Parathyroid adenoma (tissue), 2 donors: ENCODE measurements around the gene TMEM92.
"Not testable (repeated sequence)": the region's sequence is repeated elsewhere in the genome, so short reads cannot be mapped to it uniquely, and the experiment has no call there.

Experiments
- H2AFZ ChIP-seq: fragments of 300-600 bp; sonication (generic); one replicate; pipeline ENCODE4 v1.7.0; 2017; ENCODE audit warnings: antibody characterized with exemption, mild to moderate bottlenecking
- H3K27ac ChIP-seq: fragments of 300-600 bp; sonication (generic); one replicate; pipeline ENCODE4 v1.7.0; 2017
- H3K27me3 ChIP-seq: fragments of 300-600 bp; sonication (generic); one replicate; pipeline ENCODE4 v1.7.0; 2017; ENCODE audit warnings: low read length; ENCODE audit not compliant: control insufficient read depth, insufficient read depth
- H3K36me3 ChIP-seq: fragments of 300-600 bp; sonication (generic); one replicate; pipeline ENCODE4 v1.7.0; 2017; ENCODE audit warnings: low read length; ENCODE audit not compliant: control insufficient read depth, insufficient read depth
- H3K4me1 ChIP-seq: fragments of 300-600 bp; sonication (generic); one replicate; pipeline ENCODE4 v1.7.0; 2017; ENCODE audit warnings: control low read depth
- H3K4me2 ChIP-seq: fragments of 300-600 bp; sonication (generic); one replicate; pipeline ENCODE4 v1.7.0; 2017; ENCODE audit warnings: low read length
- H3K4me3 ChIP-seq: fragments of 300-600 bp; sonication (generic); one replicate; pipeline ENCODE4 v1.7.0; 2017; ENCODE audit warnings: low read depth, low read length
- H3K79me2 ChIP-seq: fragments of 300-600 bp; sonication (generic); one replicate; pipeline ENCODE4 v1.7.0; 2017; ENCODE audit warnings: control low read depth
- H3K9ac ChIP-seq: fragments of 300-600 bp; sonication (generic); one replicate; pipeline ENCODE4 v1.7.0; 2017; ENCODE audit warnings: mild to moderate bottlenecking
- H3K9me3 ChIP-seq: fragments of 300-600 bp; sonication (generic); one replicate; pipeline ENCODE4 v1.7.0; 2017; ENCODE audit warnings: low read length; ENCODE audit not compliant: control insufficient read depth
- TF ChIP-seq, protein P1 (sequence below): fragments of 300-600 bp; sonication (generic); IDR thresholded peaks from one replicate; pipeline ENCODE4 v1.7.0; 2017; ENCODE audit warnings: antibody characterized with exemption, mild to moderate bottlenecking
- donor health status: primary hyperparathyroidism.

The TMEM92 gene

GRCh38 chr17:50298018-50298417, 23.8 kb downstream of the TMEM92 start:
- Histone ChIP-seq H3K27me3 (no peaks in the 10 kb centered on the region), H3K4me2 (no peak overlapping the region), H3K9ac (no peak overlapping the region), H2AFZ (no peak overlapping the region), H3K4me1 (no peaks in the 10 kb centered on the region), H3K4me3 (no peak overlapping the region), H3K79me2 (no peaks in the 10 kb centered on the region), H3K27ac (no peak overlapping the region), H3K36me3 (no peaks in the 10 kb centered on the region), H3K9me3 (no peaks in the 10 kb centered on the region)
- TF ChIP-seq, protein P1, sequence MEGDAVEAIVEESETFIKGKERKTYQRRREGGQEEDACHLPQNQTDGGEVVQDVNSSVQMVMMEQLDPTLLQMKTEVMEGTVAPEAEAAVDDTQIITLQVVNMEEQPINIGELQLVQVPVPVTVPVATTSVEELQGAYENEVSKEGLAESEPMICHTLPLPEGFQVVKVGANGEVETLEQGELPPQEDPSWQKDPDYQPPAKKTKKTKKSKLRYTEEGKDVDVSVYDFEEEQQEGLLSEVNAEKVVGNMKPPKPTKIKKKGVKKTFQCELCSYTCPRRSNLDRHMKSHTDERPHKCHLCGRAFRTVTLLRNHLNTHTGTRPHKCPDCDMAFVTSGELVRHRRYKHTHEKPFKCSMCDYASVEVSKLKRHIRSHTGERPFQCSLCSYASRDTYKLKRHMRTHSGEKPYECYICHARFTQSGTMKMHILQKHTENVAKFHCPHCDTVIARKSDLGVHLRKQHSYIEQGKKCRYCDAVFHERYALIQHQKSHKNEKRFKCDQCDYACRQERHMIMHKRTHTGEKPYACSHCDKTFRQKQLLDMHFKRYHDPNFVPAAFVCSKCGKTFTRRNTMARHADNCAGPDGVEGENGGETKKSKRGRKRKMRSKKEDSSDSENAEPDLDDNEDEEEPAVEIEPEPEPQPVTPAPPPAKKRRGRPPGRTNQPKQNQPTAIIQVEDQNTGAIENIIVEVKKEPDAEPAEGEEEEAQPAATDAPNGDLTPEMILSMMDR, result no peak

- TF ChIP-seq, protein P1, result no peak
- Histone ChIP-seq H3K4me2 (no peak overlapping the region), H3K36me3 (no peaks in the 10 kb centered on the region), H3K27ac (no peak overlapping the region), H3K9me3 (no peaks in the 10 kb centered on the region), H3K9ac (no peak overlapping the region), H2AFZ (no peak overlapping the region), H3K79me2 (no peaks in the 10 kb centered on the region), H3K4me3 (no peak overlapping the region), H3K27me3 (no peaks in the 10 kb centered on the region), H3K4me1 (no peaks in the 10 kb centered on the region)
These were observed 25.5 kb downstream of the TMEM92 start for GRCh38 chr17:50299776-50300175.

DNA sequence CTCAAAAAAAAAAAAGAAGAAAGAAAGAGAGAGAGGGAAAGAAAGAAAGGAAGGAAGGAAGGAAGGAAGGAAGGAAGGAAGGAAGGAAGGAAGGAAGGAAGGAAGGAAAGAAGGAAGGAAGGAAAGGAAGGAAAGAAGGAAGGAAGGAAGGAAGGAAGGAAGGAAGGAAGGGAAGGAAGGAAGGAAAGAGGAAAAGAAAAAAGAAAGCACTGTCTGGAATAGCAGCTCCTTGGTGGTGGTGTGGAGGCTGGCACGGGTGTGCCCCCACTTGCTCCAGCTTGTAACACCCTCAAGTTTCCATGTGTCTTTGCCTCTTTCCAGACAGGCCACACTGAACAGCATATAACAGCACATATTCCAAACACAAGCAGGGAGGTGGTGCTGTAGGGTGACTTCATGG, 26.6 kb downstream of the TMEM92 start:
- H2AFZ ChIP-seq, H3K9ac ChIP-seq, H3K4me2 ChIP-seq, H3K79me2 ChIP-seq, H3K27ac ChIP-seq, H3K4me1 ChIP-seq, H3K36me3 ChIP-seq, H3K4me3 ChIP-seq, H3K9me3 ChIP-seq, H3K27me3 ChIP-seq: not testable (repeated sequence)

DNA sequence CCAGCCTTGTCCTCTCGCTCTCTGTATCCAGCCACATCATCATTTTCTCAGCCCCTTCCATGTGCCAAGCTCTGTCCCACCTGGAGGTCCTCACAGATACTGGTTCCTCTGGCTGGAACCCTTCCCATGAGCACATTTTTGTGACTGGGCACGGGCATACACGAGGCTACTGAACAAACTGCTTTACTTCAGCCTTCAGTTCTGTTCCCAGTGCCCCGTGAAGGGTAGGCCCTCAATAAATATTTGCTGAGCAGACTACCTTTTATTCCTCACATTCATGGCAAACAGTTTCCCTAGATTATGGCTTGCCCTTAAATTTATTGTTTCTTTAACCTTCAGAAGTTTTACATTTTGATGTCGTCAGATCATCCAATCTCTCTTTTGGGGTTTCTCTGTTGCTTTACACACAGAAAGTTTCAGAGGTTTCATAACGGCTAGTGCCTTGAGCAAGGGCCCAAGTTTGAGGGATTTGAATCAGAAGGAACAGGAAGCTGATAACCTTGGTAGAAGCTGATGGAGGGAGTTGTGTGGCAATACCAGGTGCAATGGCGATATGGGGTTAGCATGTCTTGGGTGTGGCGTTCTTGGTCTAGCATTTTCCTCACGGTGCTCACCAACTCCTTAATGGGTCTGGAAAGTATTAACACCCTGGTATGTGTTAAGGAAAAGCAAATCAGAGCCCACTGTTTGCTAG, 27.8 kb downstream of the TMEM92 start:
- H3K9ac ChIP-seq, result no peak overlapping the region

GRCh38 chr17:50303051-50303450, 28.8 kb downstream of the TMEM92 start:
- H3K27me3 ChIP-seq, result no peaks in the 10 kb centered on the region
- TF ChIP-seq, protein P1, result no peak
- H3K9me3 ChIP-seq, result no peaks in the 10 kb centered on the region
- H3K9ac ChIP-seq, result no peak overlapping the region
- no peak overlapping the region for H3K27ac ChIP-seq
- H3K36me3 ChIP-seq, result no peaks in the 10 kb centered on the region
- H2AFZ ChIP-seq, result no peak overlapping the region
- H3K79me2 ChIP-seq, result no peaks in the 10 kb centered on the region
- H3K4me2 ChIP-seq, result no peak overlapping the region
- H3K4me3 ChIP-seq, result no peak overlapping the region
- no peaks in the 10 kb centered on the region for H3K4me1 ChIP-seq

More for the DNA sequence above, 27.8 kb downstream of the TMEM92 start:
- H3K4me2 ChIP-seq, result no peak overlapping the region
- no peaks in the 10 kb centered on the region for H3K27me3 ChIP-seq
- TF ChIP-seq, protein P1, result no peak
- no peak overlapping the region for H3K27ac ChIP-seq
- no peaks in the 10 kb centered on the region for H3K36me3 ChIP-seq
- no peaks in the 10 kb centered on the region for H3K4me1 ChIP-seq
- H2AFZ ChIP-seq, result no peak overlapping the region
- H3K9me3 ChIP-seq, result no peaks in the 10 kb centered on the region
- H3K79me2 ChIP-seq, result no peaks in the 10 kb centered on the region
- H3K4me3 ChIP-seq, result no peak overlapping the region
